ENCODE measurements around the gene ZNF335. TPM values are rescaled to one million over a fixed set of nuclear protein-coding genes. Genes with fewer than 3 reads are reported as not detected.
A peak's percentile ranks its signal among the peaks of the same experiment; 100 is the strongest.

The ZNF335 gene
- total and polyA plus RNA-seq, 2 of the 13 experiments (the other 11 are each of a cell fraction or from before 2014, with no cell fraction given) = 9.7 to 13.7 TPM

DNA sequence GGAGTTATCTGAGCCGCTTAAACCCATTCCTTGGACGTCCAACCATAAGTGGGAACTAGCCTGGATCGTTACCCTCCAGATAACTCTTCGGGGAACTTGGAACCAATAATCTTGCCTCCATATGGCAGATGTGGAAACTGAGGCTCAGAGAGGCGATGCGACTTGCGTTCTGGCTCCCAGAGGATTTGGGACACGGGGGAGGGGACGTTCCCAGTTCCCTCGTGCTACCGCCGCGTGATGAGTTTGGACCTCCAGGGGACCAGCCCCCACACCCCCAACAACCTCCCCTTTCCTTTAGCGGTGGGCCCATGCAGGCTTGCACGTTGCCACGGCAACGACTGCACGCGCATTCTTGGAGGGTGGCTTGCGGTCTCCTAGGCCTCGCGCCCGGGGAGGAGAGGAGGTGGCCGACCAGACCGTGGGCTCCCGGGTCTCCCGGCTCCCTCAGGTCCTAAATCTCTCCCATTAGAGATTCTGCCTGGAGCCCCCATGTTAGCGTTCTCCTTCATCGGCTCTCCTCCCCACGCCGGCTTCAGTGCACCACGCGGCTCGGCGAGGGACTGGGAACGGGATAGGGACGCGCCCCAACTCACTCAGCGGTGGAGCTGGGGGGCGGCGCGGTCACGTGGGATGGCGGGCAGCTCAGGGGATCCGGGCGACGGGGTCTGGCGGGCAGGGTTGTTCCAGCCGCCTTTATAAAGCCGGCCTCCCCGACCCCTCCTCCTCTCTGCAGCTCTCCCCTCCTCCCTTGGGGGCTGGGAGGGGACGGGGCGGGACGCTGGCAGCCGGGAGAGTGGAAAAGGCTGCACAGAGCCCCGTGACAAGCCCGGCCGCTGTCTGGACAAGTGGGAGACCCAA, 60.3 kb downstream of the ZNF335 start, which contains the start of gene PLTP (continued):
- no peak for TF ChIP-seq RNF2 (conservative IDR thresholded peaks at IDR 0.05; ENCODE audit: low read depth)
- TF ChIP-seq, protein P1, sequence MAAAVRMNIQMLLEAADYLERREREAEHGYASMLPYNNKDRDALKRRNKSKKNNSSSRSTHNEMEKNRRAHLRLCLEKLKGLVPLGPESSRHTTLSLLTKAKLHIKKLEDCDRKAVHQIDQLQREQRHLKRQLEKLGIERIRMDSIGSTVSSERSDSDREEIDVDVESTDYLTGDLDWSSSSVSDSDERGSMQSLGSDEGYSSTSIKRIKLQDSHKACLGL (CRISPR knock-in tag; IDR thresholded peaks at IDR 0.05) = peak; percentile 68; the same call in 1 of the 2 replicates
- no peak; the same call in 1 of the 2 replicates for TF ChIP-seq KMT2B (CRISPR knock-in tag; IDR thresholded peaks at IDR 0.05)
- no peak for TF ChIP-seq ZNF839 (CRISPR knock-in tag; IDR thresholded peaks at IDR 0.05; ENCODE audit: borderline replicate concordance)
- no peak for TF ChIP-seq SAFB2 (CRISPR knock-in tag; IDR thresholded peaks at IDR 0.05; ENCODE audit: borderline replicate concordance, low read depth)
- TF ChIP-seq, protein P2, sequence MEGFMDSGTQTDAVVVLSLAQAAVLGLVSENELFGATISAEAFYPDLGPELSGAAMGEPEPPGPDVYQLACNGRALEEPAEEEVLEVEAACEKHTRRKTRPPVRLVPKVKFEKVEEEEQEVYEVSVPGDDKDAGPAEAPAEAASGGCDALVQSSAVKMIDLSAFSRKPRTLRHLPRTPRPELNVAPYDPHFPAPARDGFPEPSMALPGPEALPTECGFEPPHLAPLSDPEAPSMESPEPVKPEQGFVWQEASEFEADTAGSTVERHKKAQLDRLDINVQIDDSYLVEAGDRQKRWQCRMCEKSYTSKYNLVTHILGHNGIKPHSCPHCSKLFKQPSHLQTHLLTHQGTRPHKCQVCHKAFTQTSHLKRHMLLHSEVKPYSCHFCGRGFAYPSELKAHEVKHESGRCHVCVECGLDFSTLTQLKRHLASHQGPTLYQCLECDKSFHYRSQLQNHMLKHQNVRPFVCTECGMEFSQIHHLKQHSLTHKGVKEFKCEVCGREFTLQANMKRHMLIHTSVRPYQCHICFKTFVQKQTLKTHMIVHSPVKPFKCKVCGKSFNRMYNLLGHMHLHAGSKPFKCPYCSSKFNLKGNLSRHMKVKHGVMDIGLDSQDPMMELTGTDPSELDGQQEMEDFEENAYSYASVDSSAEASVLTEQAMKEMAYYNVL (CRISPR knock-in tag; IDR thresholded peaks at IDR 0.05; ENCODE audit: borderline replicate concordance) = 0 out of 2 replicates have a peak, but pooled peaks have one; percentile 5
- TF ChIP-seq, protein P3, sequence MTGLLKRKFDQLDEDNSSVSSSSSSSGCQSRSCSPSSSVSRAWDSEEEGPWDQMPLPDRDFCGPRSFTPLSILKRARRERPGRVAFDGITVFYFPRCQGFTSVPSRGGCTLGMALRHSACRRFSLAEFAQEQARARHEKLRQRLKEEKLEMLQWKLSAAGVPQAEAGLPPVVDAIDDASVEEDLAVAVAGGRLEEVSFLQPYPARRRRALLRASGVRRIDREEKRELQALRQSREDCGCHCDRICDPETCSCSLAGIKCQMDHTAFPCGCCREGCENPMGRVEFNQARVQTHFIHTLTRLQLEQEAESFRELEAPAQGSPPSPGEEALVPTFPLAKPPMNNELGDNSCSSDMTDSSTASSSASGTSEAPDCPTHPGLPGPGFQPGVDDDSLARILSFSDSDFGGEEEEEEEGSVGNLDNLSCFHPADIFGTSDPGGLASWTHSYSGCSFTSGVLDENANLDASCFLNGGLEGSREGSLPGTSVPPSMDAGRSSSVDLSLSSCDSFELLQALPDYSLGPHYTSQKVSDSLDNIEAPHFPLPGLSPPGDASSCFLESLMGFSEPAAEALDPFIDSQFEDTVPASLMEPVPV (CRISPR knock-in tag; IDR thresholded peaks at IDR 0.05) = peak; percentile 70; the same call in 1 of the 2 replicates
- no peak for TF ChIP-seq NPAS2 (CRISPR knock-in tag; IDR thresholded peaks at IDR 0.05; ENCODE audit: borderline replicate concordance)
- 0 out of 2 replicates have a peak, but pooled peaks have one; percentile 86 for TF ChIP-seq U2AF2 (IDR thresholded peaks at IDR 0.05; ENCODE audit: low read depth, low read length)
- TF ChIP-seq, protein P4, sequence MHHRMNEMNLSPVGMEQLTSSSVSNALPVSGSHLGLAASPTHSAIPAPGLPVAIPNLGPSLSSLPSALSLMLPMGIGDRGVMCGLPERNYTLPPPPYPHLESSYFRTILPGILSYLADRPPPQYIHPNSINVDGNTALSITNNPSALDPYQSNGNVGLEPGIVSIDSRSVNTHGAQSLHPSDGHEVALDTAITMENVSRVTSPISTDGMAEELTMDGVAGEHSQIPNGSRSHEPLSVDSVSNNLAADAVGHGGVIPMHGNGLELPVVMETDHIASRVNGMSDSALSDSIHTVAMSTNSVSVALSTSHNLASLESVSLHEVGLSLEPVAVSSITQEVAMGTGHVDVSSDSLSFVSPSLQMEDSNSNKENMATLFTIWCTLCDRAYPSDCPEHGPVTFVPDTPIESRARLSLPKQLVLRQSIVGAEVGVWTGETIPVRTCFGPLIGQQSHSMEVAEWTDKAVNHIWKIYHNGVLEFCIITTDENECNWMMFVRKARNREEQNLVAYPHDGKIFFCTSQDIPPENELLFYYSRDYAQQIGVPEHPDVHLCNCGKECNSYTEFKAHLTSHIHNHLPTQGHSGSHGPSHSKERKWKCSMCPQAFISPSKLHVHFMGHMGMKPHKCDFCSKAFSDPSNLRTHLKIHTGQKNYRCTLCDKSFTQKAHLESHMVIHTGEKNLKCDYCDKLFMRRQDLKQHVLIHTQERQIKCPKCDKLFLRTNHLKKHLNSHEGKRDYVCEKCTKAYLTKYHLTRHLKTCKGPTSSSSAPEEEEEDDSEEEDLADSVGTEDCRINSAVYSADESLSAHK (CRISPR knock-in tag; IDR thresholded peaks at IDR 0.05; ENCODE audit: borderline replicate concordance) = no peak
- no peak for TF ChIP-seq MED13 (CRISPR knock-in tag; IDR thresholded peaks at IDR 0.05)
- TF ChIP-seq ZNF484 (CRISPR knock-in tag; IDR thresholded peaks at IDR 0.05; ENCODE audit: borderline replicate concordance, low read depth) = 0 out of 2 replicates have a peak, but pooled peaks have one; percentile 27
- no peak for TF ChIP-seq ZNF12 (CRISPR knock-in tag; IDR thresholded peaks at IDR 0.05)
- TF ChIP-seq TOPORS (CRISPR knock-in tag; IDR thresholded peaks at IDR 0.05) = 0 out of 2 replicates have a peak, but pooled peaks have one; percentile 28
- TF ChIP-seq GATAD1 (CRISPR knock-in tag; IDR thresholded peaks at IDR 0.05) = no peak
- TF ChIP-seq, protein P5, sequence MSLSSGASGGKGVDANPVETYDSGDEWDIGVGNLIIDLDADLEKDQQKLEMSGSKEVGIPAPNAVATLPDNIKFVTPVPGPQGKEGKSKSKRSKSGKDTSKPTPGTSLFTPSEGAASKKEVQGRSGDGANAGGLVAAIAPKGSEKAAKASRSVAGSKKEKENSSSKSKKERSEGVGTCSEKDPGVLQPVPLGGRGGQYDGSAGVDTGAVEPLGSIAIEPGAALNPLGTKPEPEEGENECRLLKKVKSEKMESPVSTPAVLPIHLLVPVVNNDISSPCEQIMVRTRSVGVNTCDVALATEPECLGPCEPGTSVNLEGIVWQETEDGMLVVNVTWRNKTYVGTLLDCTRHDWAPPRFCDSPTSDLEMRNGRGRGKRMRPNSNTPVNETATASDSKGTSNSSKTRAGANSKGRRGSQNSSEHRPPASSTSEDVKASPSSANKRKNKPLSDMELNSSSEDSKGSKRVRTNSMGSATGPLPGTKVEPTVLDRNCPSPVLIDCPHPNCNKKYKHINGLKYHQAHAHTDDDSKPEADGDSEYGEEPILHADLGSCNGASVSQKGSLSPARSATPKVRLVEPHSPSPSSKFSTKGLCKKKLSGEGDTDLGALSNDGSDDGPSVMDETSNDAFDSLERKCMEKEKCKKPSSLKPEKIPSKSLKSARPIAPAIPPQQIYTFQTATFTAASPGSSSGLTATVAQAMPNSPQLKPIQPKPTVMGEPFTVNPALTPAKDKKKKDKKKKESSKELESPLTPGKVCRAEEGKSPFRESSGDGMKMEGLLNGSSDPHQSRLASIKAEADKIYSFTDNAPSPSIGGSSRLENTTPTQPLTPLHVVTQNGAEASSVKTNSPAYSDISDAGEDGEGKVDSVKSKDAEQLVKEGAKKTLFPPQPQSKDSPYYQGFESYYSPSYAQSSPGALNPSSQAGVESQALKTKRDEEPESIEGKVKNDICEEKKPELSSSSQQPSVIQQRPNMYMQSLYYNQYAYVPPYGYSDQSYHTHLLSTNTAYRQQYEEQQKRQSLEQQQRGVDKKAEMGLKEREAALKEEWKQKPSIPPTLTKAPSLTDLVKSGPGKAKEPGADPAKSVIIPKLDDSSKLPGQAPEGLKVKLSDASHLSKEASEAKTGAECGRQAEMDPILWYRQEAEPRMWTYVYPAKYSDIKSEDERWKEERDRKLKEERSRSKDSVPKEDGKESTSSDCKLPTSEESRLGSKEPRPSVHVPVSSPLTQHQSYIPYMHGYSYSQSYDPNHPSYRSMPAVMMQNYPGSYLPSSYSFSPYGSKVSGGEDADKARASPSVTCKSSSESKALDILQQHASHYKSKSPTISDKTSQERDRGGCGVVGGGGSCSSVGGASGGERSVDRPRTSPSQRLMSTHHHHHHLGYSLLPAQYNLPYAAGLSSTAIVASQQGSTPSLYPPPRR (CRISPR knock-in tag; IDR thresholded peaks at IDR 0.05; ENCODE audit: borderline replicate concordance) = 0 out of 2 replicates have a peak, but pooled peaks have one; percentile 42

Data from HepG2 (cell line).